Raji (cell line): ENCODE measurements around the gene OR51I1.

Source experiments
- POLR2A ChIP-seq: IDR thresholded peaks from 2 replicates; pipeline ENCODE4 v1.6.1; 2011; ENCODE audit warnings: low read depth, low read length, control low read depth; ENCODE audit not compliant: insufficient read depth

Gene OR51I1

DNA sequence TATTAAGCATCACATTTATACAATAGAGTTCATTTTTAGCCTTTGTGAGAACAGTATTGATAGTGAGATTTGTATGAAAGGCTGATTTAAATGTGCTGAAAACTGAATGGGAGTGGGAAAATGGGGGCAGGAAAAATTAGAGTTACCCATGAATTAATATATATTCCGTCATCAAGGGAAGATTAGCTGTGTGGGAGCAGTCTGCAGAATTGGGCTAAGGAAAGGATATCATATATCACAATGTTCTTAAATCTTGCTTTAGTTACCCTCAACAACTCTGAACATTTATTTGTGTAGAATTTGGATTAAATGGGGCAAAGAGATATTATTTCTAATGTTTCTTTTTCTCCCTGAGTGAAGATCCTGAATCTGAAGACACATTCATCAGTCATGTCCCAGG lies 19.5 kb downstream of the OR51I1 start, which contains the start of gene OR51Q1:
Gene OR51Q1, plus strand, starts transcription at position 301 of the 400 bp plus-strand sequence. Its CDS starts 90 bp downstream, at position 391.
- no peak for TF ChIP-seq POLR2A

DNA sequence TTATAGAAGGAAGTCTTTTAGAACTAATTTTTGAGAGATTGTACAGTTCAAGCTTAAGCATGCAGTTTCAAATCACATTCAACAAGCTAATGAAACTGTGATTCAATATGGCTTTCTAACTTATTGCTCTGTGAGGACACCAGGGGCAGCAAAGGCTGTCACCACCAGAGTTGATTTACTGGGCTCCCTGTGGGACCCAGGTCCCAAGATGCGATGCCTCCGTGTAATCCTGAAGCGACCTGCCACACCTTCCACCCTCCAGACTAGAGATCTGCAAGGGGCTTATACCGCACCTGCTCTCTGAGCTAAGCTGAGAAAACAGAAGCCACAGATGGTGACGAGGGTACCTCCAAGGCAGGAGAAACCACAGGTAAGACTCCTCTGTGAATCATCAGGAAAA lies 20.3 kb downstream of the OR51I1 start:
- no peak for TF ChIP-seq POLR2A

DNA sequence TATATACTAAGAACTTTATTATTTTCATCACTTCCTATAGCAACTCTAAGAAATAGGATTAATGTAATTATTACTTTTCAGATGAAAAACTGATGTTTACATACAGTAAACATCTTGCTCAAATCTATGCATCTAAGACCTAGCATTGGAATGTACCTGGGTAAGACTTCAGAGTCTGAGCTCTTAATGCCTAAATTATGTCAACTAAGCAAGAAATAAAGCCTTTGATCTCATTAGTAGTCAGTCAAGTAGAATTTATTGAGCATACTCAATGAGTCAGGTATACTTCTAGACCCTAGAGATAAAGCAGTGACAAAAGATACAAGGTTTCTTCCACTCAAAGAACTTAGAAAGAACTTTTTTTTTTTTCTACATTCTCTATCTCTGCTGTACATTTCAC lies 36.1 kb downstream of the OR51I1 start:
- no peak for TF ChIP-seq POLR2A

DNA sequence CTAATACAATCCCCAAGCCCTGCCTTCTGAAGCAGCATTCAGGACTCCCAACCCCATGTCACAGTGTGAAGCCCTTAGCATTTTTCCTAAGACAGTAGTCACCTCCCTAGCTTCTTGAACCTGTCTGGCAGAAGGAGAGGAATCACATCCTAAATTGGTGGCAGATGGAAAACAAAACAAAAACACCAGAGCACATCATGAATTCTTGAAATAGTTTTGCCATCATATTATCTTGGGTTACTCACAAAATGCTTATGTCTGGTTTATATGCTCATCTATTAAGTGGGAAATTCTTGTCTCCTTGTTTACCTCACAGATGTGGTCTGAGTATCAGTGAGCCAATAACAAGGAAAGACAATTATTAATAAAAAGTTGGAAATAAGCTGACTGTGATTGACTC lies 42.4 kb downstream of the OR51I1 start:
- no peak for TF ChIP-seq POLR2A

DNA sequence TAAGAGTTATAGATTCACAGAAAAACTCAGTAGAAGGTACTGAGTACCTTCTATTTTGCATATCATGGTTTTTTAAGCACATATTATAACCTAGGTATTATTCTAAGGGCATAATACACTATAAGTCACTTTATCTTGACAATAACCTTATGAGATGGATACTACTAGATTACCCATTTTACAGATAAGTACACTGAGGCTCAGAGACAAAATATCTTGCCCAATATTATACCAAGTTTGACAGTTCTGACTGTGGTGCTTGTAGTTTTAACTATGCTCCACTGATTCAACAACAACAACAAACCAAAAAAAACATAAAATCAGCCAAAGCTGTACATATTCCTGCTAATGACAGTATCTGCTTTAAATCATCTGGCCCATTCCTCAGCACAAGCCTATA lies 47.2 kb downstream of the OR51I1 start:
- TF ChIP-seq POLR2A: no peak
